BJ (cell line): ENCODE measurements around the gene CCR5AS.
"Not testable (repeated sequence)": the region's sequence is repeated elsewhere in the genome, so short reads cannot be mapped to it uniquely, and the experiment has no call there.

ENCODE experiments used
- CTCF ChIA-PET: fragments of 350-600 bp; formaldehyde crosslinking; extraction: SDS; loops from one replicate; lab custom pipeline; 2021; ENCODE audit warnings: antibody characterized with exemption, inconsistent platforms; lab: Yijun Ruan, JAX
- POLR2A ChIA-PET: fragments of 300-600 bp; sonication (Branson Sonifier 250); formaldehyde crosslinking; extraction: SDS; loops from one replicate; lab custom pipeline; 2021; ENCODE audit warnings: antibody characterized with exemption; lab: Charles Lee
- DNase-seq: peaks from one replicate; pipeline ENCODE4 v3.0.0-alpha.2; 2011; ENCODE audit warnings: low read depth
- H3K27me3 ChIP-seq: 2 replicates; pipeline ENCODE4 v1.6.0; 2011; ENCODE audit warnings: low read length; ENCODE audit not compliant: control insufficient read depth, insufficient read depth
- H3K36me3 ChIP-seq: 2 replicates; pipeline ENCODE4 v1.5.1; 2011; ENCODE audit warnings: low read length; ENCODE audit not compliant: control insufficient read depth, insufficient read depth
- H3K4me3 ChIP-seq: 2 replicates; pipeline ENCODE4 v1.5.1; 2011; ENCODE audit warnings: low read depth, mild to moderate bottlenecking, control low read depth, low read length
- TF ChIP-seq, protein P1 (sequence below): IDR thresholded peaks from 2 replicates; pipeline ENCODE4 v1.5.1; 2011; ENCODE audit warnings: low read depth, mild to moderate bottlenecking, control low read depth, inconsistent platforms, low read length, moderate library complexity; ENCODE audit not compliant: insufficient read depth

CCR5AS gene

DNA sequence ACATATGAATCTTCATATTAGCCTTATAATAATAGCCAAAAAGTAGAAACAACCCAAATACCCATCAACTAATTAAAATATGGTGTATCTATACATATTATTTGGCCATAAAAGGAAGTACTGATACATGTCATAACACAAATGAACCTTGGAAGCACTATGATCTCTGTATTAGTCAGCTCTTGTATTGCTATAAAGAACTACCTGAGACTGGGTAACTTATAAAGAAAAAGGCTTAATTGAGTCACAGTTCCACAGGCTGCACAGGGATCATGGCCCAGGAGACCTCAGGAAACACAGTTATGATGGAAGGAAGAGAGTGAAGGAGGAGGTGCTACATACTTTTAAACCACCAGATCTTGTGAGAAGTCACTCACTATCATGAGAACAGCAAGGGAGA is 69.0 kb downstream of the CCR5AS start:
- DNase-seq = no peak
- ChIA-PET CTCF (no interaction called here), POLR2A (no interaction called here)
- no peaks in the 10 kb centered on the region for H3K36me3 ChIP-seq
- no peak overlapping the region for H3K4me3 ChIP-seq
- H3K27me3 ChIP-seq = no peaks in the 10 kb centered on the region
- TF ChIP-seq, protein P1, sequence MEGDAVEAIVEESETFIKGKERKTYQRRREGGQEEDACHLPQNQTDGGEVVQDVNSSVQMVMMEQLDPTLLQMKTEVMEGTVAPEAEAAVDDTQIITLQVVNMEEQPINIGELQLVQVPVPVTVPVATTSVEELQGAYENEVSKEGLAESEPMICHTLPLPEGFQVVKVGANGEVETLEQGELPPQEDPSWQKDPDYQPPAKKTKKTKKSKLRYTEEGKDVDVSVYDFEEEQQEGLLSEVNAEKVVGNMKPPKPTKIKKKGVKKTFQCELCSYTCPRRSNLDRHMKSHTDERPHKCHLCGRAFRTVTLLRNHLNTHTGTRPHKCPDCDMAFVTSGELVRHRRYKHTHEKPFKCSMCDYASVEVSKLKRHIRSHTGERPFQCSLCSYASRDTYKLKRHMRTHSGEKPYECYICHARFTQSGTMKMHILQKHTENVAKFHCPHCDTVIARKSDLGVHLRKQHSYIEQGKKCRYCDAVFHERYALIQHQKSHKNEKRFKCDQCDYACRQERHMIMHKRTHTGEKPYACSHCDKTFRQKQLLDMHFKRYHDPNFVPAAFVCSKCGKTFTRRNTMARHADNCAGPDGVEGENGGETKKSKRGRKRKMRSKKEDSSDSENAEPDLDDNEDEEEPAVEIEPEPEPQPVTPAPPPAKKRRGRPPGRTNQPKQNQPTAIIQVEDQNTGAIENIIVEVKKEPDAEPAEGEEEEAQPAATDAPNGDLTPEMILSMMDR = no peak

GRCh38 chr3:46335541-46335940 is 71.3 kb downstream of the CCR5AS start:
- TF ChIP-seq, protein P1 = no peak
- CTCF ChIA-PET = no interaction called here

DNA sequence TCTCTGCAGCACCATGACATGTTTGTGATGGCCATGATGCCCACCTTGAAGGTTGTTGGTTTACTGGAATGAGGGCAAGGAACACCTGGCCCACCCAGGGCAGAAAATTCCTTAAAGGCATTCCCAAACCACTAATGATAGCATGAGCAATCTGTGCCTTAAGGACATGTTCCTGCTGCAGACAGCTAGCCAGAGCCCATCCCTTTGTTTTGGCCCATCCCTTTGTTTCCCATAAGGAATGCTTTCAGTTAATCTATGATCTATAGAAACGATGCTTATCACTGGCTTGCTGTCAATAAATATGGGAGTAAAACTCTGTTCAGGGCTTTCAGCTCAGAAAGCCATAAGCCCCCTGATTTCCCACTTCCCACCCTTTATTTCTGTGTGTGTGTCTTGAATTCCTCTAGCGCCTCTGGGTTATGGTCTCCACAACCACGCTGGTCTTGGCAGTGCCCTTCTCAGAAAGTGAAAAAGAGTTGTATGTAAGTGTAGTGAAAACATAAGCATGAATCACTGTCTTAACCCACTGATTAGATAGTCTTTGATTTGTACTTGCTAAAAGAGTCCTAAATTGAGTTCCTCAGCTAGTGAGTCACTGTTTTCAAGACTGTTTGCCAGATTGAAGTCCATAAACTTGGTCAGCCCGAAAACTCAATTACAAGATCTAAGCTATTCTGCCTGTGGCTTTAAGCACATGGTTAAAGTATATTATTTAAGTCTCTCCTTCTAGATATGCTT is 72.0 kb downstream of the CCR5AS start:
- ChIA-PET POLR2A (no interaction called here), CTCF (no interaction called here)
- DNase-seq = peak; percentile 4
- no peaks in the 10 kb centered on the region for H3K36me3 ChIP-seq
- H3K4me3 ChIP-seq = no peak overlapping the region
- H3K27me3 ChIP-seq = peaks cover 5% of the 10 kb centered on the region
- TF ChIP-seq, protein P1 = no peak

More at GRCh38 chr3:46335541-46335940, 71.3 kb downstream of the CCR5AS start:
- POLR2A ChIA-PET = no interaction called here
- H3K27me3 ChIP-seq = peaks cover 5% of the 10 kb centered on the region
- no peak for DNase-seq
- H3K4me3 ChIP-seq = no peak overlapping the region
- H3K36me3 ChIP-seq = no peaks in the 10 kb centered on the region

DNA sequence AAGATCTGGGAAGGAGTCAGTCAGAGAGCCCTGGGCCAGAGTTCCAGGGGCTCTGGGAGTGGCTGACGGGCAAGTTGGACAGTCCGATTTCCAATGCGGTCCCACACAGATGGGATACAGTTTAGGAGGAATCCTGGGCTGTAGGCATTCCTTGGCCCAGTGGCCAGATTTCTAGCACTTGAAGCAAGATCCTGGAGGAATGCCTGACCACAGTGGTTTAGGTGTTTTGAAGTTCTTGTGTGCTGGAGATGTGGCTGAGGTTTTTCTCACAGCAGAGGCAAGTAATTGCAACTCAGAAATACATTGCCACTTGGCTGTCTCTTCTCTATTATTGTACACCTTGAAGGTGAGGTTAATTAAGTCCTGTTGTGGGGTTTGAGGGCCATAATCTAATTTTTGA is 76.2 kb downstream of the CCR5AS start:
- not testable (repeated sequence) for DNase-seq, H3K36me3 ChIP-seq

GRCh38 chr3:46325645-46326300 is 81.1 kb downstream of the CCR5AS start:
- H3K36me3 ChIP-seq = no peaks in the 10 kb centered on the region
- no peak for DNase-seq
- H3K27me3 ChIP-seq = 0 out of 2 replicates have a peak, but pooled peaks cover 3% of the 10 kb centered on the region
- POLR2A ChIA-PET = no interaction called here
- CTCF ChIA-PET = interaction anchor here (0.9 kb wide), 1 partner anchor 100 kb away, joined by 3 read pairs; no protein-coding TSS in a partner anchor
- no peak overlapping the region for H3K4me3 ChIP-seq
- TF ChIP-seq, protein P1 = no peak

More for the DNA sequence above, 76.2 kb downstream of the CCR5AS start:
- POLR2A ChIA-PET, H3K4me3 ChIP-seq, H3K27me3 ChIP-seq: not testable (repeated sequence)
- CTCF ChIA-PET = interaction anchor here (1.1 kb wide), 1 partner anchor 9 kb away, joined by 3 read pairs; no protein-coding TSS in a partner anchor
